ENCODE data around the gene UROS.

The UROS gene

DNA sequence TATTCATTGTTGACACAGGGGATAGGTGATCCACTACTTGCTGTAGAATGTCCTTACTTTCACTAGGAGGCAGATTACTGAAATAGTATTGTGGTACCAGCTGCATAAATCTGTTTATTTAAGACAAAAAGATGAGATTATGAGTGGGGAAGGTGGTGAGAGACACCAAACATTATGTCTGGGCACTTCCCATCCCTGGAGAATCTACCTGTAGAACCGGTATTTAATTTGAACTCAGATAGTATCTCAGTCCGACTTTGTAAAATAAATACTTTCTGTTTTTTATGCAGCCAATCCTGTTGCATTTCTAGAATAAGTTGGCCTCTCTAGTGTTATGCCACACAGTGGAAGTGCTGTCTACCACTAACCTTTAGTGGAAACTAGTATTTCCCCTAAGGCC, 13.7 kb upstream of the UROS start:
- DNase-seq (ENCODE audit: low read depth, low spot score): no peak

DNA sequence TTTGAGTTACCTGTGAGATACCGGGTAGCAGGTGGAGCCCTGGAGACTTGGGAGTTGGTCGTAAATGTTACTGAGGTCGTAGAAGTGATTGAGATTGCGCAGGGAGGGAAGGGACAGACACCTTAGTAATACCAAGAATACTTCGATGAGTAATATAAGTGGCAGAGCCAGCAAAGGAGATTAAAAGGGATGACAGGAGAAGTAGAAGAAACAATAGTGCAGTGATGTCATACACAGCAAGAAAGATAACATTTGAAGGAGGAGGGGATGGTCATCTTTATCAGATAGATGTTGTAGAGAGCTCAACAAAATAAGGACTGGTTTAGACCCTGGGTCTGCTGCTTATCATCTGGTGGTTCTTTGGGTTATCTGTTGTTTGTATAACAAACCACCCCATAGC, 5.3 kb upstream of the UROS start:
- DNase-seq (ENCODE audit: low read depth, low spot score): no peak

DNA sequence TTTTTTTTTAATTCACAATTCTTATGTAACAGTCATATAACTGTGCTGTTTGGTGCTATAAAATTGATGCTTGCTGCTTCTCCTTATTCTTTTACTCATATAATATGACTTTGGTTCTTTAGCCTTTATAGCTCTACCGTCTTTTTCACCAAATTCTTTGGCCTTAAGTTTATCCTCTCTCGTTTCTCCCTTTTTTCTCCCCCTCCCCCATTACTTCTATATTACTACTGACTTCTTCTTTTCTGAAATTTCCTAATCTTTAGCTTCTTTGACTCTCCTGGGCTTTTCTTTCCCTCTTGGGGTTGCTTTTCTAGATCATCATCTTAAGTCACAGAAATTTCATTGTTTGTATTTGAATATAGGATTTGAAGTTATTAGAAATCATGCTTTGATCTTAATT, 4.1 kb upstream of the UROS start:
- DNase-seq (ENCODE audit: low read depth, low spot score): no peak

DNA sequence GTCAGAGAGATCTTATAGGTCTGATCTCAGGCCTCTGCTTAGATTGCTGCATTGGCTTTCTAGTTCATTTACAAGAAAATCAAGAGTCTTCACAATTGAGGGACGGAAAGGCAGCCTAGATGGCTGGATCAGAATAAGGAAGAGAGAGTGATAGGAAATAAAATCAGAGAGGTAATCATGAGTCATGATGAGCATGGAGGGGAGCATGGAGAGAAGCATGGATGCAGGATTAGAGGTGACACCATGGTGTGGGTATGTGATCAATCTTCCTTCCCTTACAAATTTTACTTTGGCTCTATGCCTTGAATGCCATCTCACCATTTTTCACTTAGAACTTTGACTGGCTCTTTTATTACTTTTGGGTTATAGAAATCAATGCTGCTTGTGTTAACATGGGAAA, 1.7 kb upstream of the UROS start:
- DNase-seq (ENCODE audit: low read depth, low spot score): no peak

DNA sequence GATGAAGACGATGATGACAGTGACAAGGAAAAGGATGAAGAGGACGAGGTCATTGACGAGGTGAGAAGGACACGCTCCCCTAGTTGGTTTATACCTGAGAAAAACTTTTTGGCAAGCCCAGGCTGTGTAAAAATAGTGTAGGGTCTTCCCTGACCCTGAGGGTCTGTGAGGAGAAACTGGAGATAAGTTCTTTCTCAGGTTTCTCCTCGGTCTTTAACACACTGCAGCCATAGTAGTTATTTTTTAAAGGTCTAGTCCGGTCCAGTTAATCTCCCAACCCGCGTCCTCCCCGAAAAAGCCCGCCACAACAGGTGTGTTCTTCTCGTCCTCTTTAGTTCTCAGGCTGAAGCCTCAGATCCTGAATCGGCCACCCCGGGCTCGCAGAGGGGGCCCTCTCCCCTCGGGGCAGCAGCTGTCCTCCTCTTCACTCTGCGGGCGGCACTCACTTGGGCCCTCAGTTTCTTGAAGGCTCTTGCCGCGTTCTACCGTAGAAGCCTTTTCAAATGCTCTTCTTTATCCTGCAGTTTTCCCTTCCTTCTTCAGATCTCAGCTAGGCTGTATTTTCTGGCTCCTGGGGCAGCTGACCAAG, 699 bp upstream of the UROS start:
- DNase-seq (ENCODE audit: low read depth, low spot score): no peak

DNA sequence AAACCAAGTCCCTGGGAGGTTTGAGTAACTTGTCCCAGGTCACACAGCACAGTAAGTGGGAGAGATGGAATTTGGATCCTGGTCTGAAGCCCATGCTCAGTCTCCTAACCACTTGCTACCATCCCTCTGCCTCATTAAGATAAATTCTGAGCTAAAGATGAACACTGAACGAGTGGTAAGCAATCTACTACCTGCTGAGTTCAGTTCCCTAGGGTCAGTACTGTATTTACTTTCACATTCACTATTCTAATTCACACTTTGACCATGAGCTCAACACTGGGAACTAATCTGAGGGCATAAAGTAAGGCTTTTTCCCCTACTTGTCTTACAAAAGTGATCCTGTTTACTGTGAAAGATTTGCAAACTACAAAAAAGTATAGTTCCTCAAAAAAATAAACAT, 2.4 kb downstream of the UROS start:
- no peak for DNase-seq (ENCODE audit: low read depth, low spot score)

DNA sequence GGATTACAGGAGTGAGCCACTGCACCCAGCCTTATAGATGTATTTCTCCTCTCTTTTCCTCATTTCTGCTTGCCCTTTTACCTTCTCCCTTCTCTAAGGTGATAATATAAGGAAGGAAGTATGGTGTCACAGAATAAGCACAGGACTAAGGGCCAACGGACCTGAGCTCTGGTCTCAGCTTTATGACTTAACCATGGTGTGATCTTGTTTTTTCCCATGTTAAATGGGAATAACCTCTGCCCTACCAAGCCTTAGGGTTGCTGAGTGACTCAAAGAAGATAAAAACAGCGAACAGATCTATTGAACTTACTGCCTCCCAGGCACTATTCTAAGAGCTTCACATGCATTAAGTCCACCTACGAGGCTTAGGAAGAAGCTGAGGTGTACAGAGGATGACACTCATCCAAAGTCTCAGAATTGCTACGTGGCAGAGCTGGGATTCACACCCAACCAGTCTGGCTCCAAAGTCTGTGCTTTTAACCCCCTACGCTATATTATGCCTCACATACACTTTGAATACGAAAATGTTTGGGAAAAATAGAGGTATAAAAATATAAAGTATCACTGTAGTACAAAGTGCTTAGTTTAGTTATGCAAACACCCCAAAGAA, 5.6 kb downstream of the UROS start:
- no peak for DNase-seq (ENCODE audit: low read depth, low spot score)

DNA sequence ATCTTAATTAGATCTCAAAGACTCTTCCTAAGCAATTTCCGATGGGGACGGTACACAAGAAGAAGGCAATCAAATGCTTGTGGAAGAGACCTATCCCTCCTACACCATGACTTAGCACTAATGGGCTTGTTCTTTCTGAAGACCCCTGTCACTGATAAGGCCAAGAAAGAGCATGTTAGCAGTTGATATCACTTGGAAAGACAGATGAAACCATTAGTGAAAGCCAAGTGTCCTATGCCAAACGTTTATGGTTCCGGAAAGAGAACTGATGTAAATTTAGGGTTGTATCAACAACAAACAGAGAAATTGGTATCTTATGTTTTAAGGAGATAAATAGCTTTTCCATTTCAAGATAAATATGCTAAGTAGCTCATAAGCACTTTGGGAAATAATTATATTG, 6.5 kb downstream of the UROS start:
- DNase-seq (ENCODE audit: low read depth, low spot score): no peak

DNA sequence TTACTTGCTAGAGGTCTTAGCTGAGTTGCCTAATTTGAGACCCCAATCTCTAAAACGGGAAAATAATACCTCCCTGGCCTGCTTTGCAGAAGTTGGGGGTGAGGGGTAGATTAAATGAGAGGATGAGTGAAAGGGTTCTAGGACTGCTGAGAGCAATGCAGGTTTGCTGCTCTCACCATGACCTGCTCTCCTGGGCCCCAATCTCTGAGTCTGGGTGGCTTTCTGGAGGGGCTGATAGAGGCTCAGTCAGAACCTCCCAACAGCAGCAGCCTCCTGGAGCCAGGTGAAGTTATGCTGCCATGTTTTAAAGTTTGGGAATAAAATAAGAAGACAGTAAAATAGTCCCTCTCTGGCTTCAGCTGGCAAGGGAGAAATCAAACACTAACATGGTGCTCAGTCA, 7.3 kb downstream of the UROS start:
- no peak for DNase-seq (ENCODE audit: low read depth, low spot score)

DNA sequence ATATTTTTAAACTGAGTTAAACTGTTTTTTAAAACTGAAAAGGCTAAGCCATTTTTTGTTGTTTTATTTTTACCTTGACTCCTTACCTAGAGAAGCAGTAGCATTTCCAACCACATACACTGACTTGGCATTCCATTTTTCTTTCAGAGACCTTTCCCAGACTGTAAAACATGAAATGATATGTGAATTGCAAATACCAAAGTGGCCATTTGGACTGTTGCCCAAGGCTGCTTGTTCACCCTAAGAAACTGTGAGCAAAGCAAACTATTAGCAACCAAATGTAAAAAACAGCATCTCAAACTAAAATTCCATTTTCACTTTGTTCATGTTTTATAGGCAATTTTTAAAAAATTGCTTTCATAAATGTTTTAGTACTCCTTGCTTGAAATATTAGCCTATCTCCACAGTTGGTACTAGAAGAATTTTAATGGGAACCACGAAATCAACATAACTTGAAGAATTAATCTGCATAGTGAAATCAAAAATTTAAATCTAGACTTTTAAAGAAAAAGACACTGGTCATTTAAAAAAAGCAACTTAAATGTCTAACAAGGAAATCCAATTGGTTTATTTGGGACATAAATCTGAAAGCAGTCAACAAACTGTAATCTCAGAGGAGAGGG, 10.8 kb downstream of the UROS start:
- DNase-seq (ENCODE audit: low read depth, low spot score): no peak

DNA sequence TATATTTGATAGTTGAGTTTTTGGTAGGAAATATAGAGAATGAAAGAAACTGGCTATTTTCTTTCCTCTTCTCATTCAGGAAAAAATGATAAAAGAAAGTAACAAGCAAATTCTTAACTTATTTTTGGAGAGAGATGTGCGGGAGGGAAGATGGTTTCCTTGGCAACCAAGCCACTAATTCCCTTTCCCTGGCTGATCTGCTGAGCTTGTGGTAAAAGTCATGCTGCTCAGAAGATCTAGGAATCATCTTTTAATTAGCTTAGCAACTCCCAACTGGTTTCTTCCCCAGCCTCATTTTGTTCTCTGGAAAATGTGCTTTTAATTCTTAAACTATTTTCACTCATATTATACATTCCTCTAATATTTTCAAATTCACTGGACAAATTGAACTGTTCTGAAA, 11.8 kb downstream of the UROS start:
- no peak for DNase-seq (ENCODE audit: low read depth, low spot score)

DNA sequence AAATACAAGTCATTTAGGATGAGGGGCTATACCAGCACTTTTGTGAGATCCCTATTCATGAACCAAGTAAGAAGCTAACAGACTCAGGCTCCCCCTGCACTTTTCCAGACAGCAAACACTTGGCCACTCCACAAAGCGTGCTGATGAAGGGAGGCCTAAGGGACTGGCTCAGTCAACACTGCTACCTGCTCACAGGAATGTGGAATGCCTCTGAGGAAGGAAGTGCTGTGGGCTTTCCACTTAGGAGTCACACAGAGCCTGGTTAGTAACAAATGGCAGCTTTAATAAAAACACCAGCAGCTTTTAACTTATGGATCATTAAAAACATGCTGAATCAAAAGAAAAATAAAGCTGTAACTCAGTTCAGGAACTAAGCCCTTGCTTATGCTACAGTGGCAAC, 15.0 kb downstream of the UROS start:
- no peak for DNase-seq (ENCODE audit: low read depth, low spot score)

DNA sequence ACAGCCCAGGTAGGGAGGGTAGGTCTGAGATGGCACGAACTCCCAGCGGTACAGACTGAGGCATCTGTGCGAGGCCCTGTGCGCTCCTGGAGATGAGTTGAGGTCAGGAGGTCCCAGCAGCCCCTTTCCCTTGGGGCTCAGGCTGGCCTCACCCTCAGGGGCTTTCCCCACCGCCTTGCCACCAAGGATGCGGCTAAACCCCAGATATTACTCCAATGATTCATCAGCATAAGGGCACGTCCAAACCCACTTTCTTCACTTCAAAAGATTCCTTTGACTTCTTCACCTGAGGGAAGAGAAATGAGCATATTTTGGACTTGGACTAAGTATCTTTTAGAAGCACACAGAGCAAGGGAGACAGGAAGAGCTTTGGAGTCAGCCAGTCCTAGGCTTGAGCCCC, 20.3 kb downstream of the UROS start:
- DNase-seq (ENCODE audit: low read depth, low spot score): no peak

DNA sequence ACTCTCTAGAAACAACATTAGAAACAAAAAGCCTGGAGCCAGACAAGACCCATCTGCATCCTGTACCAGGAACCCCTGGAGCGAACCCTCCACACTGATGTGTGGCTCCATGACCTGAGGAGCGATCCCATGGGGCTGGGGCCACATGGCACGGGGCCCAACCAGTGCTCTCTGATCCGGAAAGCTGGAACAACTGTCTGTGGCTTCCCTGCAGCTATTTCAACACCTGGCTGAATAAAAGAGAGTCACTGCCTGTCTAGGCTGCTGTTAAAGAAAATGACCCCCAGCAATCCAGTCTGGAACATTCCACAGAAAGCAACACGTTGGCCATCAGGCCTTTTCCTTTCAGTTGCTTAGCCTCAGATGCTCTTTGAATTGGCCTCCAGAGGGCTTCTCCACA, 20.9 kb downstream of the UROS start:
- no peak for DNase-seq (ENCODE audit: low read depth, low spot score)

DNA sequence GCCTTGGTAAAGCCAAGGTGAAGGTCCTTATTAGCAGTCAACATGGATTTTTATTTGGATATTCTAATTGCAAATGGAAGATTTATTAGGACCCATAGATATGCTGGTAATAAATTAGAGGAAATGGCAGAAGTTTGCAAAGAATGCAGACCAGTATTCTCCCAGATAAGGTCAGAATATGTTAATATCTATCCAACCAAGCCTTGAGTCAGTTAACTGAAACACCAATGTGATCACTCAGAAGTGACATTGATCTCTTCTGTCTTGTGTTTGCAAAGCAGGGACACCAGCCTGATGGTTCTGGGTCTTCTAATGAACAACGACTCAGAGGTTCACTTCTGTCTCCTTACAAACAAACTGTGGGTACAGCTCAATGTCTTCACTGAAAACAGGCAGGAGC, 21.5 kb downstream of the UROS start:
- DNase-seq (ENCODE audit: low read depth, low spot score): no peak

DNA sequence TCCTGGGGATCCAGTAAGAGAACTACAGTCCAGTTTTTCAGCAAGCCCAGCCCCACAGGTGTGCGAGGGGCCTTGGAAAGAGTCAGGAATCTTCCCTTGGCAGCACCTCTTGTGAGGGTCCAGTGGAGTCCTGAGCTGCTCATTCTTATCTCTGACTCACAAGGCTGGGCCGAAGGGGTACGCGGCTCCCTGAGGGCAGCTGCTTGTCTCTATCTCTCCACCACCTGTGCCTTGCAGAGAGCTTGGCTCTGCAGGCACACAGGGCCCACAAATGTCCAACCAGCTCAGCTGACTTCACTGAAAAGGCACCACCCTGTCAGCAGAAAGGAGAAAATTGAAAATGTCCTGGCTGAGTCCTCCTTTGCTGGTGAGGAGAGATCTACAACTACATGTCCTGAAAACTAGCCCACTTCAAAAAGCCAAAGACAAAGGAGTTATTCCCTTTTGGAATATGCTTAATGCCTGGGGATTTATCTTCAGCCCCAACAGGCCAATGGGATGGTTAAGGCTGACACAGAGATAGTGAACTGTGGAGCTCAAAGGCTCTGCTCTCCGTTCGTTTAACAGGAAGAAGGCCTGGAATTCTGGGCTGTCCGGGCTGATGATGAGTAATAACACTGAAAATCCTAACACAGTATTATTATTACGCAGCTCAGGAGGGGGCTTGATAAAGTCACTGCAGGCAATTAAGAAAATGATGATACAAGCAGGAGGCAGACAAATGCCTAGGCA, 23.4 kb downstream of the UROS start:
- DNase-seq (ENCODE audit: low read depth, low spot score): no peak

DNA sequence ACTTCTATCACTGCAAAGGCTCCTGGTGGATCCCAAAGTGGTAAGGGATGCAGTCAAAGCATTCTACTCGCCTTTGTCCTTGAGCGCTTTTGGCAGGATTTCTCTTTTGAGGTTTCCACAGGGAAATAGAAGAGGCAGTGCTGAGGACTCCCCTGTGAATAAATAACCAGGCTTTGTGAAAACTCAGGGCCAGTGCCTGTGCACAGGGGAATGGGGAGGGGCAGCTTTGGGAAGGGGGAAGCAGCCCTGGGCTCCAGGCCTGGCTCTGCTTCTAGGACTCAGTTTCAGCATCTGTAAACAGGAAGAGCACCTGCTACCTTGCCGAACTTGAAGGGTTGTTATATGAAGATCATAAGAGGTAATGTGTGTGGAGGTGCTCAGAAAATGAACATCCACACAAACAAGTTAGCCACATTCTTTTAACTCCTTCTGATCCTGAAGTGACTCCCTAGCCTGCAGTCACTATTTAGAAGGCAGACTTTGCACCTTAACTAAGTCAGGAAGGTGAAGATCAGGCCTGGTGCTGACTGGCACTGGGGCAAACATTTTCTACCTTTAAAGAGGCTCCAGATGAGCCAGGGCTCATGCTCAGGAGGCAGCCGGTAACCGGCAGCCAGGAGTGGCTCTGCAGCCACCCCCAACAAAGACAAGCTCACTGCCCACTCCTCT, 24.9 kb downstream of the UROS start:
- DNase-seq (ENCODE audit: low read depth, low spot score): no peak

DNA sequence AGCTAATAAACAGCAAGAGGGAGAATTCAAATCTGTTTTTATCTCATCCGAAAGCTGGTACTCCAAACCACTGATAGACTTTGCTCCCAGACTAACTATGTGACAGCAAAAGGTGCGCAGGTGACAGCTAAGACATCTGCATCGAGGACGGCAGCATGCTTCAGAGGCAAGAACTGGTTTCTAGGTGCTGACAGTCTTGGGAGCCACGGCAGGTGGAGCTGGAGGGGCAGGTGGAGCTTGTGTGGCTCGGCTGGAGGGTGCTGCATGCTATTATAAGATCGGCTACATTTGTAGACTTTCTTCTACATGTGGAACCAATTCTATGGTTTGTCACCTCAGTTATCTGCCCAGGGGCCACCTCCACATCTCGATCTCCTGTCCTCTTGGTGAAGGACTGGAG, 25.6 kb downstream of the UROS start:
- DNase-seq (ENCODE audit: low read depth, low spot score): no peak

DNA sequence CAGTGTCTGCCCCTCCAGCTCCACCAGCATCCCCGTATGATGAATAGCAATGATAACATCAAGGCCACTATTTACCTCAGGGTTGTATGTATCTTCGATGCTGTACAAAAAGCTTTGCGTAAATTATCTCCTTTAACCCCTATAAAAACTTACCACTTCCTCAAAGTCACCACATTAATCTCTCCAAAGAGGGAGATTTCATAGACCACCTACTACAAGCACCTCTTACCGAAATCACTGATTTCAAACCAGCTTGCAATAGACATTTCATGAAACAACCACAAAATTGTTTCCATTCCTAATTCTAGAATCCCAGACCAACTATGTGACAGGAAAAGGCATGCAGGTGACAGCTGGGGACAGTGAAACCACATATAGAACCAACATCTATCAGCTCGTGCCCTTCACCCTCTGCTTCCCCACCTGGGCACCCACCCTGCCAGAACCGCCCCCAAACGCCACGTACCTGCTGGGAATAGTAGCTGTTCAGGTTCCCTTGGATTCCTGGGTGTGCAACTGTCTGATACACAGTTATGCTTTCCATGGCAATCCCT, 27.3 kb downstream of the UROS start:
- no peak for DNase-seq (ENCODE audit: low read depth, low spot score)

DNA sequence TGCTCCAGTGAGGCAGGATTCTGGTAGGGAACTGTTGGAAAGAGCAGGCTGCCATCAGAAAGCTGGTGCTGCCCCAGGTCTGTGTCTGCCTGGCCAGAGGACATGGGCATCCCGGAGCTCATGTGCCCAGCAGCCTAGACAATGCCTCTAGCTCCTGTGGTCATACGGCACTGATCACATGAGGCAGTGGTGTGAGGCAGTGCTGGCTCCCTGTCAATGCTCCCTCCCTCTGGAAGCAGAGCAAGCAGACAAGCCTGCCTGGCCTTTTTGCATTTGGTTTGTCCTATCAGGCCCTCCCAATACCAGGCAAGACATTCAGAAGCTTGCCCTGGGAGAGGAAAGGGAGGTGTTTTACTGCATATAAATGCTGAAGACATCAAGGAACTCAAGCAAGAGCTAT, 27.9 kb downstream of the UROS start:
- no peak for DNase-seq (ENCODE audit: low read depth, low spot score)

DNA sequence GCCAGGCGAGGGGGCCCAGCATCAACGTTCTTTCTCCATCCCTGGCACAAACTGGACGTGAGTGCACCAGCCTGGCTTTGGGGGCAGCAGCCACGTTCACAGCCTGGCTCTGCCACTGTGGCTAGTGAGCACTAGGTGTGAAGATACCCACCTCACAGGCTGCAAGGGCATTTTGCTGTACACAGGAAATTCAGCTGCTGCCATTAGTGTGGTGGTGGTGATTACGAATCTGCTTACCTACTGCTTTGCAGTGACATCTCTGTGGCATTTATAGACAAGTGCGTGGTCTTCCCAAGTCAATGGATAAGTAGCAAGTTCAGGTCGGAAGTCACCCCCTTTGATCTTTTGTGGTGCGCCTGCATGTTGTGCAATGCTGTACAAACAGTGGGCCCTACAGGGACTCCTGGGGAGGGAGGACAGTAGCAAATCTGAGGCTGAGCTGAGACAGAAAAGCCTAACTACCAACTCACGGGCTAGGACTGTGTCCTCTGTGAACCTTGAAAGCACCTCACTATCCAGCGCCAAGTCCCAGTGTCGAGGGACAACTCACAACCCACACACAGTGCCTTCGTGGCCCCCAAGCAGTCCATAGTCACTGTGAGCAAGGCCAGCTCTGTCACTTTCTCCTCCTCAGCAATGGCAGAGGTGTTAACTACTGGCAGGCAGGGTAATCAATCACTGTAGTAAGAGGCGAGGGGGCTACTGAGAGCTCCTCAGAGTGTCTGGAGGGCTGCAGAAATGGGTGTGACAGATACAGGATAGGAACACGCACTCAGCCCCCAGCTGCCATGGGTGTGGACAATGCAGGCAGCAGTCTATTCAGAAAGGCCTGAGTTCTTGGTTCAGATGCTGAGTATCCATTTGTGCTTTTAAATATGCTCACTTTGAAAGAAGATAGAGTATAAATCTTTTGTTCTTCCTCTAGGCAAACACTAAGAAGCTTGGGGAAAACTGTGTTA, 30.4 kb downstream of the UROS start:
- no peak for DNase-seq (ENCODE audit: low read depth, low spot score)

Data from smooth muscle cell of the brain vasculature (primary cell).